HG03521 (cell line): ENCODE measurements around the gene ABTB1.
"Not testable (repeated sequence)": the region's sequence is repeated elsewhere in the genome, so short reads cannot be mapped to it uniquely, and the experiment has no call there.

Source experiments
- ATAC-seq: cut with Tn5 transposase; IDR thresholded peaks from one replicate; pipeline ENCODE4 v1.9.1; 2021; ENCODE audit warnings: mild to moderate bottlenecking, moderate library complexity; ENCODE audit not compliant: unreplicated experiment

ABTB1 gene

GRCh38 chr3:127647845-127648204 lies 24.9 kb upstream of the ABTB1 start:
- no peak for ATAC-seq

- ATAC-seq, result no peak
These were observed 22.5 kb upstream of the ABTB1 start for GRCh38 chr3:127650236-127650635.

- ATAC-seq, result no peak
These were observed 21.1 kb upstream of the ABTB1 start for GRCh38 chr3:127651516-127652172.

DNA sequence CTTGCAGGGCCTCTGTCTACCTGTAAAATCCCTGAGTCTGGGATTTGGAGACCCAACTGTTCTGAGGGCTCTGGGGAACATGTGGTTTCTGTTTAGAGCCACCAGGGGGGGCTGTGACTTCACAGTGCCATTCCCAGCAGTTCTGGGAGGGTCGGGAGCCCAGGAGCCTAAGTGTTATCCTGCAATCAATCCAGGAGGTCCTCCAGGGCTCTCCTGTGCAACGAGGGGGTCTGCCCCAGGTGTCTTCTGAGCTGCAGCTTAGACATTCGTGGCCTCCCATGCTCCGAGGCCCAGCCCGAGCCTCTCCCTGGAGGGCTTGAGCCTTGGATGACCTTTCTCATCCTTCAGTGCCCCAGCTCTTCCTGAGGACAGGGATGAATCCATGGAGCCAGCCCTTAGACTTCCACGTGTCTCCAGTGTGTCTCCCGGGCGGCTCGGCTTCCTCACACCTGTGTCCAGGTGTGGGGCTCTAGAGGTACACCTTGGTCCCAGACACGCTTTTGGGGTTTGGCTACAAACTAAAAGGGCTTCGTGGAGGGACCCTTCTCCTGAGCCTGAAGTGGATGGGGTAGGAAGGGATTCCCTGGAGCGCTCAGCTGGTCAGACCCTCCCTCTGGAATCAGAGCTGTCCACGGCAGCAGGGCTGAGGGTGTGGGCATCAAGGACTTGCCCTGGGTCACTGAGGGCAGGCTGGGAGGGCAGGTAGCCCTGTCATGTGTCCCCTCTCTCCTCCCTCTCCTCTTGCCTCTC lies 20.3 kb upstream of the ABTB1 start:
- no peak for ATAC-seq

DNA sequence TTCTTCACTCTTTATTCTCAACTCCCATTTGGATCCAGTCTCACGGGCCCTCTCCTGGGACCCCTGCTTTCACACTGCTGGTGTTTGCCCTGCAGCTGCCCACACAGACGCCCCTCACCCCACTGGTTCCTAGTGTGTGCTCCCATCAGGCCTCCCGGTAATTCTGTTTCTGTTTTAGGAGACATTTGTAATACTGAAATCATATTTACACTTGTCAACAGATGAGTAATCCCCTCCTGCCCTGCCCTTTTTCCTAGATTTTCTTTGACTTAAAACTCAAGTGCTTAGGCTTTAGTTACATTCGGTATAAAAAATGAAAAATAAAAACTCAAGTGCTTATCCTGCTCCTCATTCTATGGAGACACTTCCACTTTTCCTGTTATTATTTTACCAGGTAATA lies 18.4 kb upstream of the ABTB1 start:
- no peak for ATAC-seq

DNA sequence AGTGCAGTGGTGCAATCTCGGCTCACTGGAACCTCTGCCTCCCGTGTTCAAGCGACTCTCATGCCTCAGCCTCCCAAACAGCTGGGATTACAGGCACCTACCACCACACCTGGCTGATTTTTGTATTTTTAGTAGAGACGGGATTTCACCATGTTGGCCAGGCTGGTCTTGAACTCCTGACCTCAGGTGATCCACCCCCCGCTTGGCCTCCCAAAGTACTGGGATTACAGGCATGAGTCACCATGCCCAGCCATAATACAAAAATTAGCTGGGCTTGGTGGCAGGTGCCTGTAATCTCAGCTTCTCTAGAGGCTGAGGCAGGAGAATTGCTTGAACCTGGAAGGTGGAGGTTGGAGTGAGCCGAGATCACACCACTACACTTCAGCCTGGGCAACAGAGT lies 17.8 kb upstream of the ABTB1 start:
- ATAC-seq, result not testable (repeated sequence)

GRCh38 chr3:127655641-127656040 lies 17.1 kb upstream of the ABTB1 start:
- ATAC-seq, result no peak

- ATAC-seq, result no peak
These were observed 15.8 kb upstream of the ABTB1 start for GRCh38 chr3:127656906-127657305.

GRCh38 chr3:127658234-127658633 lies 14.5 kb upstream of the ABTB1 start:
- ATAC-seq, result no peak

DNA sequence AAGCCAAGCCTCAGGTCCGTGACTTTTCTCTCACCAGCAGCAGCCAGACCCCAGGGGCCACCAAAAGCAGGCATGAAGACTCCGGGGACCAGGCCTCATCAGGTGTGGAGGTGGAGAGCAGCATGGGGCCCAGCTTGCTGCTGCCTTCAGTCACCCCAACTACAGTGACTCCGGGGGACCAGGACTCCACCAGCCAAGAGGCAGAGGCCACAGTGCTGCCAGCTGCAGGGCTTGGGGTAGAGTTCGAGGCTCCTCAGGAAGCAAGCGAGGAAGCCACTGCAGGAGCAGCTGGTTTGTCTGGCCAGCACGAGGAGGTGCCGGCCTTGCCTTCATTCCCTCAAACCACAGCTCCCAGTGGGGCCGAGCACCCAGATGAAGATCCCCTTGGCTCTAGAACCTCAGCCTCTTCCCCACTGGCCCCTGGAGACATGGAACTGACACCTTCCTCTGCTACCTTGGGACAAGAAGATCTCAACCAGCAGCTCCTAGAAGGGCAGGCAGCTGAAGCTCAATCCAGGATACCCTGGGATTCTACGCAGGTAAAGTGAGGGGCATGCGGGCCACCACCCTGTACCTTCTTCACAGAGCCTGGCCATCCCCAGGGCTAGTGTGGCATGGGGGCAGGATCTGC lies 12.0 kb upstream of the ABTB1 start:
- ATAC-seq, result no peak

GRCh38 chr3:127661600-127661999 lies 11.2 kb upstream of the ABTB1 start:
- no peak for ATAC-seq

DNA sequence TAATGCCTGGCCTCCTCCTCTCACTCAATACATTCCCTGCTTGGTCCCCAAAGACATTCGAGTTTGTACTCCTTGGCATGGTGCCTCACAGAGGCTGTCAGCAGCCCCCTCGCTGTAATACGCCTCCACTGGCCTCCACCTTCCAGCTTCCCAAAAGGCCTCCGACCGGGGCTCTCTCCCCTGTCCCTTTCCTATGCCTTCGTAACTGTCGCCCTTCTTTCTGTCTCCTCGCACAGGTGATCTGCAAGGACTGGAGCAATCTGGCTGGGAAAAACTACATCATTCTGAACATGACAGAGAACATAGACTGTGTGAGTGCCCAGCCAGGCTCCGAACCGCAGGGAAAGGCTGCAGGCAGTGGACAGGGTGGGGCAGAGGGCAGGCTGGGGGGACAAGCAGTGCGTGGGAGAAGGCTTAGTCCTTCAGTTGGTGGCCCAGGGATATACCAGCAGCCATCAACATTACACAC lies 10.7 kb upstream of the ABTB1 start:
- ATAC-seq, result no peak

DNA sequence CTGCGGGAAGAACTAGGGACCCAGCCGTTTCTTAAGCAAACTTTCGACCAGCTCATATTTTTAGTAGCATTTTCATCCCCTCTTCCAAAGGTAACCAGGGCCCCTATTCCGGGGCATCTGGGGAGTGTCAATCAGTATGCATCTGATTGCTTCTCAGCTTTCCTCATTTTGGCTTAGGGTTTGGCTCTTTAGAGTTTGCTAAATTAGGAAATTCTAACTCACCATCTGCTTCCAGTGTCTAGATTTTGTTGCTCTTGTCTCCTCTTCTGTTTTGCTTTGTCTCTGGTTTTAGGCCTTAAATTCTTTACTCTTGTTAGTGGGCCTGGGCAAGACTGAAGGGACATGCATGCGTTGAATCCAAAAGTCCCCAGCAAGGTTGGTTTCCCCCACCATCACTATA lies 9.6 kb upstream of the ABTB1 start:
- ATAC-seq, result no peak

DNA sequence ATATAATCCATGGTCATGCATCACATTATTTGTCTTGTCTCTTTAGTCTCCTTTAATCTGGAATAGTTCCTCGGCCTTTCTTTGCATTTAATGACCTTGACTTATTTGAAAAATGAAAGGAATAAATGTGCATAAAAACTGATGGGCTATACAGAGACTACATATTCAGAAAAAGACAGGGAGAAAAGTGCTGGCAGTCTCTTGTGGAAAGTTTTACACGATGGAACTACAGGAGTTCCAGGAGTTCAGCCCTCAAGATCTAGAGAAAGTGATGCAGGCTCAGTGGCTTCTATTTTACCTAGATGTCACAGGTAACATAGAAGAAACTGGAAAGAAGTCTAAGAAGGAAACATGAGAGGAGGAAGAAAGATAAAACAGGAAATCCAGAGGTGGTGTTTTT lies 7.6 kb upstream of the ABTB1 start:
- no peak for ATAC-seq

DNA sequence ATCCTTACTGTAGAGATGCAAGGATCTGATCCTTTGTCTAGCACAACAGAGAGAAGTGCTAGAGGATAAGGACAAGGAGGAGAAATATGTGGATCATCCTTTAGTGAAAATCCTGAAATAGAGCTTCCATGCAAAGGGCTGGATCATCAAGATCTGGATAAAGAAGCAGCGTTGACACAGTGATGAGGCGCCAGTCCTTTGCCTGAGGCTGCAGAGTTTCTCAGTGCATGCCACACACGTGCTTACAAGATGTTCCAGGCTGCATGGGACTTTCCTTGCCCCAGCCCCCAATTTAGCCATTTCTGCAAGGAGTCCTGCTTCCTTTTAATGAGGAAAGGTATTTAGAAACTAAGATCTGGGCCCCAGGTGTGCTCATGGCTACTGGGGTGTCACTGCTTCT lies 7.2 kb upstream of the ABTB1 start:
- no peak for ATAC-seq

- no peak for ATAC-seq
These were observed 6.1 kb upstream of the ABTB1 start for GRCh38 chr3:127666676-127667075.

GRCh38 chr3:127667119-127667681 lies 5.6 kb upstream of the ABTB1 start:
- ATAC-seq, result no peak

DNA sequence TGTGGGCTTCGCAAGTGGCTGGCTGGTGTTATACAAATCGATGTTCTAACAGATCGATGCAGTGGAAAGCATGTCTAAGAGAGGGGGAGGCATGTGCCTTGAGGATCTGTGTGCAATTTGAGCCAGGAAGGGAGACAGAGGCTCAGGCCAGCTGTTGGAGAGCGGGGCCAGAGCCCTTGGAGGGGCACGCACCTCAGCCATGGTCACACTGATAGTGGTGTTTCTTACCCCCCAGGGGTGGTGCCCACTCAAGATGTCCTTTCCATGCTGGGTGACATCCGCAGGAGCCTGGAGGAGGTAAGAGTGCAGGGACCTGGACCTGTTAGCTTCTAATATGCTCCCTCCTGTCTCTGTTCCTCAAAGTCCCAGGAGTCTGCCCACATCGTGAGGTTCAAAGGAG lies 3.8 kb upstream of the ABTB1 start:
- ATAC-seq, result no peak

DNA sequence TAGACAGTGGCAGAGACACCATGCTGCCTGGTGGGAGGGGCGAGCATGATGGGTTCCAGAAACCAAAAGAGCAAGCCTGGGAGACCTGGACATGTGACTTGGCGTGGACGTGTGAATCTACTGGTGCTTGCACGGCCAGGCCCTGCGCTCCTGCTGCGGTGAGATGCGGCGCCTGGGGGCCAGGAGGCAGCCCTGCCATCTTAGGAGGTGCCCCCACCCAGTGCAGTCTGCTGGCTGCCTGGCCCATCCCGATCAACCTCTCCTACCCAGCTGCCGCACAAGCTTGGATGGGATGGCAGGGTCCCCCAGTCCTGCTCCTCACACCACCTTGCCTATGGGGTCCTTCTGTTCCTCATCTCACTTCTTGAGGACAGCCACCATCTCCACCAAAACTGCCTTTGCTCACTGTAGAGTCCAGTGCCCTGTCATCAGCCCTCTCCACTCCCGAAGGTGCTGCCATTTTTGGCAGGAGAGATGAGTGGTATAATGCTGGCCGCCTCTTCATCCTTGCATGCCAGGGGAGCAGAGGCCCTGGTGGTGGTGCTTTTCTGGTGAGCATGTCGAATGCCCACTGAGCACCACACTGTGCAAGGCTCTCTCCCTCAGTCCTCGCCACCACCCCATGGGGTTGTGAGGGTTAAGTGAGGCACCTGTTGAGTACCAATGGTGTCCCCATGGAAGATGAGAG lies 3.1 kb upstream of the ABTB1 start:
- ATAC-seq, result no peak

DNA sequence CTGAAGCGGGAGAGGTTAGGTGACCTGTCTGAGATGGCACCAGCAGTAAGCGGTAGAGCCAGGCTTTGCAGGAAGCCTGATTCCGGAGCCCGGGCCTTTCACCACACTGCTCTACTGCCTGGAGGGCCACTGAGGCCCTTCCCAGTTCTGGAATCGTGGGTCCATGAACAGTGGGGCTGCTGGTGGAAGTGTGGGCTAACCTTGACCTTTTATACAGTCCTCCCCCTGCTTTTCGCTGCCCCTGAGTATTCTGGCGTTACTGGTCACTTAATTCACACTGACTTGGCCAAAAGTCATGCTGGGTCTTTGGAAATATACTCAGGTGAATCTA lies 2.6 kb upstream of the ABTB1 start:
- ATAC-seq, result no peak

- ATAC-seq, result no peak
These were observed 1.8 kb upstream of the ABTB1 start for GRCh38 chr3:127670761-127671522.
